ENCODE measurements around the gene PAX4. TPM values are rescaled to one million over a fixed set of nuclear protein-coding genes. Genes with fewer than 3 reads are reported as not detected.
A peak's percentile ranks its signal among the peaks of the same experiment; 100 is the strongest.

The PAX4 gene
- total RNA-seq, 1 donor from 2014 or later = not detected

- ATAC-seq (no peak), DNase-seq (no peak)
- Histone ChIP-seq H3K36me3 (no peaks in the 10 kb centered on the region), H3K4me1 (no peaks in the 10 kb centered on the region), H3K9me3 (no peaks in the 10 kb centered on the region), H3K27me3 (ENCODE audit: low read depth) (peaks cover 8% of the 10 kb centered on the region), H3K27ac (no peak overlapping the region), H3K4me3 (no peak overlapping the region)
- TF ChIP-seq CTCF (IDR thresholded peaks at IDR 0.05) = no peak
- intact Hi-C loops (cut with DNase I) = no loop called here
Observed at GRCh38 chr7:127625331-127625730, 7.4 kb upstream of the PAX4 start.

- peaks cover 30% of the 10 kb centered on the region for H3K27me3 ChIP-seq (ENCODE audit: low read depth)
- no peaks in the 10 kb centered on the region for H3K9me3 ChIP-seq
- H3K36me3 ChIP-seq = no peaks in the 10 kb centered on the region
- no peaks in the 10 kb centered on the region for H3K4me1 ChIP-seq
- no peak overlapping the region for H3K27ac ChIP-seq
- ATAC-seq = peak in 1 of 2 donors; percentile 23
- DNase-seq = no peak
- no peak for TF ChIP-seq CTCF (IDR thresholded peaks at IDR 0.05)
- intact Hi-C loops (cut with DNase I) = no loop called here
- H3K4me3 ChIP-seq = no peak overlapping the region
Observed at GRCh38 chr7:127620406-127621233, 2.7 kb upstream of the PAX4 start.

DNA sequence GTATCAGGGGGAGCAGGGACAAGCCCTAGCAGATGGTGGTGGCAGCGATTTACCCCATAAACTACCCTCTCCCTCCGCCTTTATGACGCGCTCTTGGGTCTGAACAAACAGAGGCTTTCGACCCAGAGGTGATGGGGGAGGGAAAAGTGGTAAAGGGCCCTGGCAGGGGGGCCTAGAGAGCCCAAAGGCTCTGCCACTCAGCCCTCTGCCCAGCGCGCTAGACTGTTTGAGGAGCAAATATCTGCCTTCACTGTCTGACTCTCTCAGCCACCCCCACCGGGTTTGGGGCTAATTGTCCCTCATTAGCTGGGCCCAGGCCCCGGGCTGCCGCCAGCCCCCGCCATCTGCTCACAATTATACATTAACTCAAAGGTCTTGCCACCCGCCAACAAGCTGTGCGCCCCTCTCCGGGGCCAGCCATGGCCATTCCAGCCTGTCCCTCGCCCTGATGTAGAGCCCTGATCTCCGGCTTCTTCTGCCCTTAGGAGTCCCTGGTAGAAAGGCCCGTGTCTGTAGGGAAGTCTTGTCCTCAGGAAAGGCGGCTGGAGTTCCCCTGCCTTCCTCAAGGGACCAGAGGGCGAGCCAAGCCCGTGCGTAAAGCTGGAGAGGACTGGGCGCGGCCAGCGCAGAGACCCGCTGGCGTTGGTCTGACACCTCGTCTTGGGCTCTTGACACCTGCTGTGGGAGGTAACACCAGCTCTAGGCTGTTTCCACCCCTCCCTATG, 1.9 kb upstream of the PAX4 start:
- H3K27me3 ChIP-seq (ENCODE audit: low read depth) = peaks cover 35% of the 10 kb centered on the region
- no peak for DNase-seq

GRCh38 chr7:127618775-127619174, 833 bp upstream of the PAX4 start:
- Histone ChIP-seq H3K9me3 (no peaks in the 10 kb centered on the region), H3K4me3 (no peak overlapping the region), H3K4me1 (no peaks in the 10 kb centered on the region), H3K36me3 (no peaks in the 10 kb centered on the region), H3K27ac (no peak overlapping the region), H3K27me3 (ENCODE audit: low read depth) (peaks cover 35% of the 10 kb centered on the region)
- ATAC-seq (no peak), DNase-seq (no peak)
- no peak for TF ChIP-seq CTCF (IDR thresholded peaks at IDR 0.05)
- intact Hi-C loops (cut with DNase I) = no loop called here

More for the DNA sequence above, 1.9 kb upstream of the PAX4 start:
- TF ChIP-seq CTCF (IDR thresholded peaks at IDR 0.05) = no peak
- Histone ChIP-seq H3K36me3 (no peaks in the 10 kb centered on the region), H3K4me3 (no peak overlapping the region), H3K27ac (no peak overlapping the region), H3K4me1 (no peaks in the 10 kb centered on the region), H3K9me3 (no peaks in the 10 kb centered on the region)
- intact Hi-C loops (cut with DNase I) = no loop called here
- ATAC-seq = no peak

DNA sequence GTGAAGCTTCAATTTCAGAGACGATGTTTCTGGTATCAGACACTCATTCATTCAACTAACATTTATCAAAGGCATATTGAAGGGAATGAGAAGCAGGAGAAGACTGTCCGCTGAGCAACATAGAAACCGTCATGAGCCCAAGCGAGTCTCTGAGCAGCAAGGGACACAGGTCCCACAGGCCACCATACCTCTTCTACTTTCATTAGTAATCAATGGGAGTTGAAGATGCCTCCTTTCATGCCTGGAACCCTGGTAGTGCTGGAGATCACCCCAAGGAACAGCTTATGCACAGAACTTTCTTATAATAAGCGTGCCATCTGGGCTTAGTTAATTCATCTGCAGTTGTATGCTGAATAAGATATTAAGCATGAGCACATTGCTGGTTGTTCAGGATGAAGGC, 1.2 kb downstream of the PAX4 start:
- H3K9me3 ChIP-seq = no peaks in the 10 kb centered on the region
- H3K4me3 ChIP-seq = no peak overlapping the region
- intact Hi-C loops (cut with DNase I) = no loop called here
- H3K4me1 ChIP-seq = no peaks in the 10 kb centered on the region
- no peak overlapping the region for H3K27ac ChIP-seq
- TF ChIP-seq CTCF (IDR thresholded peaks at IDR 0.05) = no peak
- ATAC-seq = no peak
- peaks cover 35% of the 10 kb centered on the region for H3K27me3 ChIP-seq (ENCODE audit: low read depth)
- no peak for DNase-seq
- no peaks in the 10 kb centered on the region for H3K36me3 ChIP-seq

Data from lower lobe of right lung (tissue), 2 donors.